K562 (cell line): Measurements from ENCODE around the gene GXYLT2. TPM values are rescaled to one million over a fixed set of nuclear protein-coding genes. Genes with fewer than 3 reads are reported as not detected.

Source experiments
- ATAC-seq: fragments of 200-7000 bp; cut with Tn5 transposase; 3 replicates; pipeline ENCODE4 v1.9.1; 2020; ENCODE audit warnings: moderate library complexity
- BruUV-seq: library from RNA; stranded (reverse); fragments of 400-500 nt; replicated peaks from 2 replicates; lab custom pipeline; 2021; lab: Mats Ljungman, UMichigan
- CTCF ChIA-PET: fragments of 300-600 bp; formaldehyde crosslinking; extraction: SDS; loops from one replicate; lab custom pipeline; 2021; ENCODE audit warnings: low intra/inter-chr PET ratio; lab: Yijun Ruan, JAX
- POLR2A ChIA-PET: fragments of 300-600, 350-650 bp; sonication (Branson Sonifier 250); formaldehyde crosslinking; extraction: SDS; loops from one replicate; lab custom pipeline; 2021; ENCODE audit warnings: antibody characterized with exemption, inconsistent platforms; lab: Yijun Ruan, JAX
- DNase-seq, 4 experiments: peaks; one replicate each; pipeline versions ENCODE4 v3.0.0 to v3.0.0-alpha.2; 2011 to 2018; ENCODE audit warnings: low spot score in 3 of 4, mixed read lengths in 3 of 4; ENCODE audit errors: extremely low read depth in 1 of 4
- FAIRE-seq: peaks from 2 replicates; lab custom pipeline; 2011; peaks lifted over from hg19 to GRCh38; lab: Jason Lieb, UNC
- H2AFZ ChIP-seq: 2 replicates; pipeline ENCODE4 v1.6.0; 2011; ENCODE audit warnings: low read depth, low read length, control low read depth, inconsistent platforms
- H3K27ac ChIP-seq: fragments of 200-600 bp; 3 replicates; pipeline ENCODE4 v1.8.0; 2011; ENCODE audit warnings: low read depth, mild to moderate bottlenecking, control low read depth, inconsistent platforms, low read length, moderate library complexity, mixed read lengths; ENCODE audit errors: extremely low read depth
- H3K27me3 ChIP-seq, 2 experiments: fragments of 300-600 bp in 1 of 2; 2 replicates in 1 of 2; 3 replicates in 1 of 2; pipeline versions ENCODE4 v1.6.0 to v1.8.0; 2011; ENCODE audit warnings: inconsistent platforms in 2 of 2, low read length in 2 of 2, mild to moderate bottlenecking in 1 of 2, mixed read lengths in 1 of 2, moderate library complexity in 1 of 2; ENCODE audit not compliant: control insufficient read depth in 2 of 2, insufficient read depth in 2 of 2
- H3K36me3 ChIP-seq: fragments of 300-600 bp; 3 replicates; pipeline ENCODE4 v1.8.0; 2011; ENCODE audit warnings: mild to moderate bottlenecking, low read length, inconsistent platforms; ENCODE audit not compliant: control insufficient read depth, insufficient read depth
- H3K4me1 ChIP-seq, 2 experiments: fragments of 200-600 bp in 1 of 2; replicated peaks in 1 of 2; 2 replicates in 1 of 2; 3 replicates in 1 of 2; pipeline versions ENCODE4 v1.5.1 to v1.8.0; 2011; ENCODE audit warnings: inconsistent platforms in 2 of 2, low read length in 2 of 2, mild to moderate bottlenecking in 1 of 2, mixed read lengths in 1 of 2, moderate library complexity in 1 of 2; ENCODE audit not compliant: control insufficient read depth in 2 of 2, insufficient read depth in 2 of 2
- H3K4me2 ChIP-seq: 2 replicates; pipeline ENCODE4 v1.6.1; 2011; ENCODE audit warnings: low read length, control low read depth, inconsistent platforms, mixed read lengths; ENCODE audit not compliant: insufficient read depth
- H3K4me3 ChIP-seq: fragments of 200-600 bp; sonication (generic), shearing (Covaris generic); 2 replicates; pipeline ENCODE4 v1.5.1; 2016; ENCODE audit warnings: control low read depth, inconsistent platforms
- H3K79me2 ChIP-seq: fragments of 200-600 bp; 3 replicates; pipeline ENCODE4 v1.8.0; 2011; ENCODE audit warnings: low read length, inconsistent platforms; ENCODE audit not compliant: control insufficient read depth, insufficient read depth
- H3K9ac ChIP-seq, 2 experiments: 2 replicates each; pipeline versions ENCODE4 v1.6.0 to v1.6.1; 2011; ENCODE audit warnings: low read depth in 2 of 2, low read length in 2 of 2, control low read depth in 1 of 2, inconsistent platforms in 1 of 2, mild to moderate bottlenecking in 1 of 2, mixed read lengths in 1 of 2; ENCODE audit not compliant: insufficient read depth in 1 of 2
- H3K9me1 ChIP-seq: one replicate; pipeline ENCODE4 v1.6.0; 2011; ENCODE audit warnings: inconsistent platforms, mild to moderate bottlenecking, low read length, moderate library complexity; ENCODE audit not compliant: control insufficient read depth, insufficient read depth
- H3K9me3 ChIP-seq: replicated peaks from 2 replicates; pipeline ENCODE4 v1.5.1; 2011; ENCODE audit warnings: low read depth, low read length, inconsistent platforms; ENCODE audit not compliant: control insufficient read depth, insufficient read depth
- H4K20me1 ChIP-seq: replicated peaks from 2 replicates; pipeline ENCODE4 v1.6.1; 2011; ENCODE audit warnings: low read length, inconsistent platforms, mixed read lengths; ENCODE audit not compliant: control insufficient read depth, insufficient read depth
- FIP1L1 ChIP-seq: fragments of 200-400 bp; formaldehyde crosslinking; IDR thresholded peaks from 2 replicates; pipeline ENCODE4 v1.6.1; 2018; ENCODE audit warnings: mild to moderate bottlenecking, low read depth, low read length; ENCODE audit not compliant: poor library complexity, severe bottlenecking
- HIVEP1 ChIP-seq: fragments of 250-450 bp; sonication (Bioruptor Pico); IDR thresholded peaks from 2 replicates; pipeline ENCODE4 v1.4.0; 2020; ENCODE audit warnings: mild to moderate bottlenecking
- KLF10 ChIP-seq: fragments of 250-450 bp; sonication (Bioruptor Pico); IDR thresholded peaks from 2 replicates; pipeline ENCODE4 v1.6.1; 2021; ENCODE audit warnings: matching md5 sums
- MAZ ChIP-seq, 2 experiments: fragments of 450-650 bp in 1 of 2; sonication (generic) in 1 of 2; formaldehyde crosslinking; IDR thresholded peaks in 1 of 2; conservative IDR thresholded peaks in 1 of 2; 2 replicates each; pipeline versions ENCODE4 v1.4.0 to v1.5.0; 2020; ENCODE audit warnings: mild to moderate bottlenecking in 1 of 2, missing genetic modification reagents in 1 of 2
- MYBL2 ChIP-seq, 2 experiments: fragments of 450-650 bp in 1 of 2; sonication (generic) in 1 of 2; formaldehyde crosslinking in 1 of 2; IDR thresholded peaks; 2 replicates each; pipeline versions ENCODE4 v1.6.1 to v1.8.1; 2017 to 2022; ENCODE audit warnings: borderline replicate concordance in 1 of 2, inconsistent platforms in 1 of 2, low read depth in 1 of 2, mild to moderate bottlenecking in 1 of 2, missing genetic modification reagents in 1 of 2, moderate library complexity in 1 of 2
- MYC ChIP-seq, 2 experiments: fragments of 250-450 bp in 1 of 2; sonication (Bioruptor Pico) in 1 of 2; IDR thresholded peaks; 2 replicates each; pipeline versions ENCODE4 v1.5.1 to v1.6.1; 2012 to 2021; ENCODE audit warnings: low read depth in 2 of 2, borderline replicate concordance in 1 of 2, improper control_type of control experiment in 1 of 2, low read length in 1 of 2, mild to moderate bottlenecking in 1 of 2, moderate library complexity in 1 of 2
- POLR3A ChIP-seq: IDR thresholded peaks from 2 replicates; pipeline ENCODE4 v1.6.1; 2011; ENCODE audit warnings: borderline replicate concordance, mild to moderate bottlenecking, moderate library complexity; ENCODE audit not compliant: insufficient read length, insufficient read depth; ENCODE audit errors: extremely low read depth
- RBM14 ChIP-seq: fragments of 200-400 bp; formaldehyde crosslinking; IDR thresholded peaks from 2 replicates; pipeline ENCODE4 v1.6.1; 2018; ENCODE audit warnings: low read depth, mild to moderate bottlenecking, low read length, moderate library complexity, borderline replicate concordance; ENCODE audit not compliant: insufficient read depth
- RBM17 ChIP-seq: fragments of 200-400 bp; formaldehyde crosslinking; IDR thresholded peaks from 2 replicates; pipeline ENCODE4 v1.6.1; 2017; ENCODE audit warnings: low read depth, mild to moderate bottlenecking, low read length, borderline replicate concordance
- RBM25 ChIP-seq: fragments of 200-400 bp; formaldehyde crosslinking; IDR thresholded peaks from 2 replicates; pipeline ENCODE4 v1.6.1; 2018; ENCODE audit warnings: low read length, low read depth, moderate library complexity; ENCODE audit not compliant: severe bottlenecking
- RUNX1 ChIP-seq: sonication (generic); IDR thresholded peaks from 2 replicates; pipeline ENCODE4 v1.6.1; 2016; ENCODE audit warnings: antibody characterized with exemption, low read depth
- SIRT6 ChIP-seq: IDR thresholded peaks from one replicate; pipeline ENCODE4 v1.6.1; 2012; ENCODE audit warnings: low read depth, mild to moderate bottlenecking, control low read depth, inconsistent platforms, low read length, moderate library complexity
- WGBS: fragments of 100-300 bp; shearing (Covaris generic); methylation state at CpG from one replicate; pipeline ENCODE4 v1.1.6; 2016; ENCODE audit warnings: low coverage, mixed read lengths; ENCODE audit not compliant: insufficient coverage; ENCODE audit errors: missing lambda C conversion rate; 5-methylcytosine and 5-hydroxymethylcytosine counted together
- in situ Hi-C: fragments of 300-500 bp; cut with MboI; formaldehyde crosslinking; loops from 4 replicates; pipeline ENCODE4 v1.15.0; 2018; ENCODE audit warnings: inconsistent platforms, mixed read lengths
- intact Hi-C: fragments of 100-400 bp; cut with micrococcal nuclease; formaldehyde crosslinking; loops from 2 replicates; pipeline ENCODE4 v1.14.2; 2022
- polyA plus RNA-seq, 8 experiments: library from polyadenylated mRNA; depleted of rRNA in 4 of 8; stranded (reverse) in 5 of 8; unstranded in 3 of 8; fragments of >200 nt; fragmentation: Nextera tagmentation in 2 of 8; fragmentation: Illumina TruSeq in 1 of 8; extraction: Ambion mirVana in 2 of 8; extraction: Trizol in 1 of 8; gene quantifications; 2 replicates each; pipeline versions ENCODE4 v1.2.1 to v1.2.3, GENCODE V29; 2011 to 2014; ENCODE audit warnings: inconsistent platforms in 1 of 8, missing spikeins in 1 of 8
- total RNA-seq, 7 experiments: library from RNA; depleted of rRNA in 6 of 7; stranded (reverse); fragments of >200 nt in 6 of 7; fragmentation: Illumina TruSeq in 2 of 7; extraction: Trizol in 2 of 7; gene quantifications; 2 replicates each; pipeline versions ENCODE4 v1.2.1 to v1.2.3, GENCODE V29; 2011 to 2021; ENCODE audit warnings: low replicate concordance in 1 of 7

GXYLT2 gene
- total and polyA plus RNA-seq, 9 of the 15 experiments (the other 6 are each of a cell fraction or from before 2014, with no cell fraction given), result 0.71 to 6.0 (median 3.3) TPM

DNA sequence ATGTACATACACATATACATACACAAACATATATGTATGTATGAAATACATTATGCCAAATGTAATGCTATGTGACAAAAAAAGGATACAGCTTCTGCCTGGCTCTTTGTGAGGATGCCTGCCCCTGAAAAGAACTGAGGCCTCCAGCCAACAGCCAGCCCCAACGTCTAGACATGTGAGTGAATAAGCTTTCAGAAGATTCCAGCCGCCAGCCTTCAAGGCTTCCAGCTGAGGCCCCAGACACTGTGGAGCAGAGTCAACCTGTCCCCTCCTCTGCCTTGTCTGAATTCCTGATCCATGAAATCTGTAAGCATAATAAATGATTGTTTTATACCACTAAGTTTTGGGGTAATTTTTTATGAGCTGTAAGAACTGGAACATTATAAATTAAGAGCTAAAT lies 24.7 kb downstream of the GXYLT2 start (continued):
- TF ChIP-seq RBM14, result no peak
- TF ChIP-seq RBM25, result no peak
- TF ChIP-seq POLR3A, result no peak

DNA sequence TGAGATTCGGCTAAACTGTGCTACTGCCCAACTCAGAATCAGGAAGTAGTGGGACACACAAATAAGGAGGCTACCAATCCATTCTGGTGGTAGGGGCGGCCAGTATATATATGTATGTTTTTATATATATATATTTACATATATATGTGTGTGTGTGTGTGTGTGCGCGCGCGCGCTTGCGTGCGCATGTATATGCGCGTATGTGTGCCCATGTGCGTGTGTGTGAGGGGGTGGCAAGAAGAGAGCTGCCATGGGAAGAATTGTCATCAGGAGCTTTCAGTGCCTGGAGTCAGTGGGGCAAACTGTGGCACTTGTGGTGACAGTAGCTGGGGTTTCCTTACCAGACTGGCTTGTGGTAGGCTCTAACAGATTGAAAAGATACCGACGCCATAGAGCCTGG lies 26.5 kb downstream of the GXYLT2 start:
- in situ Hi-C loops (no loop called here), intact Hi-C loops (no loop called here)
- no peak for DNase-seq
- ATAC-seq, result no peak
- WGBS, result 89% methylated on average over 14 of the region's 14 CpGs
- BruUV-seq, result no TSS peak
- no peak for FAIRE-seq
- Histone ChIP-seq H3K27me3 (no peaks in the 10 kb centered on the region), H4K20me1 (no peaks in the 10 kb centered on the region), H3K79me2 (no peaks in the 10 kb centered on the region), H3K4me1 (no peaks in the 10 kb centered on the region), H2AFZ (no peak overlapping the region), H3K9me3 (no peaks in the 10 kb centered on the region), H3K9ac (no peak overlapping the region), H3K4me2 (no peak overlapping the region), H3K27ac (no peak overlapping the region), H3K4me3 (no peak overlapping the region), H3K36me3 (no peaks in the 10 kb centered on the region), H3K9me1 (no peaks in the 10 kb centered on the region)
- TF ChIP-seq SIRT6 (no peak), FIP1L1 (no peak), KLF10 (CRISPR knock-in tag) (no peak), MAZ (CRISPR knock-in tag; conservative IDR thresholded peaks at IDR 0.05 in 1 of 2, IDR thresholded peaks at IDR 0.05 in 1 of 2) (no peak), MYBL2 (IDR thresholded peaks at IDR 0.05; ENCODE audit: low read depth) (no peak), MYBL2 (CRISPR knock-in tag; IDR thresholded peaks at IDR 0.05; ENCODE audit: borderline replicate concordance) (no peak), RUNX1 (no peak), MYC (IDR thresholded peaks at IDR 0.05; ENCODE audit: low read depth, low read length) (no peak), MYC (CRISPR knock-in tag; IDR thresholded peaks at IDR 0.05; ENCODE audit: borderline replicate concordance, low read depth) (no peak), HIVEP1 (CRISPR knock-in tag) (no peak), RBM17 (no peak)
- POLR2A ChIA-PET, result no interaction called here
- CTCF ChIA-PET, result no interaction called here
